Measurements from ENCODE around the gene PTPN12.

The PTPN12 gene

GRCh38 chr7:77664715-77665114, 127.6 kb downstream of the PTPN12 start:
- Histone ChIP-seq H3K27ac (ENCODE audit: low read length) (no peak overlapping the region), H3K36me3 (ENCODE audit: control insufficient read depth in 2 of 2, insufficient read depth in 2 of 2, low read length in 2 of 2) (no peaks in the 10 kb centered on the region), H3K4me3 (ENCODE audit: low read length in 2 of 2) (no peak overlapping the region), H3K27me3 (ENCODE audit: control insufficient read depth in 1 of 2, insufficient read depth in 2 of 2, low read length in 2 of 2) (no peaks in the 10 kb centered on the region), H3K9me3 (ENCODE audit: control insufficient read depth in 2 of 2, low read length in 2 of 2) (no peaks in the 10 kb centered on the region), H3K4me1 (ENCODE audit: control insufficient read depth, insufficient read depth, low read length) (no peaks in the 10 kb centered on the region), H3K9ac (ENCODE audit: low read length in 2 of 2) (no peak overlapping the region)

- H3K4me3 ChIP-seq (ENCODE audit: low read length in 2 of 2) = no peak overlapping the region
- no peak overlapping the region for H3K9ac ChIP-seq (ENCODE audit: low read length in 2 of 2)
- H3K9me3 ChIP-seq (ENCODE audit: control insufficient read depth in 2 of 2, low read length in 2 of 2) = no peaks in the 10 kb centered on the region
Observed at GRCh38 chr7:77665161-77665560, 128.1 kb downstream of the PTPN12 start.

GRCh38 chr7:77667459-77668086, 130.5 kb downstream of the PTPN12 start:
- H3K27ac ChIP-seq (ENCODE audit: low read length) = no peak overlapping the region
- no peak overlapping the region for H3K9ac ChIP-seq (ENCODE audit: low read length in 2 of 2)
- H3K36me3 ChIP-seq (ENCODE audit: control insufficient read depth in 2 of 2, insufficient read depth in 2 of 2, low read length in 2 of 2) = no peaks in the 10 kb centered on the region
- no peaks in the 10 kb centered on the region for H3K4me1 ChIP-seq (ENCODE audit: control insufficient read depth, insufficient read depth, low read length)
- H3K4me3 ChIP-seq (ENCODE audit: low read length in 2 of 2) = no peak overlapping the region
- H3K27me3 ChIP-seq (ENCODE audit: control insufficient read depth in 1 of 2, insufficient read depth in 2 of 2, low read length in 2 of 2) = no peaks in the 10 kb centered on the region
- H3K9me3 ChIP-seq (ENCODE audit: control insufficient read depth in 2 of 2, low read length in 2 of 2) = no peaks in the 10 kb centered on the region

More at GRCh38 chr7:77665161-77665560, 128.1 kb downstream of the PTPN12 start:
- Histone ChIP-seq H3K27ac (ENCODE audit: low read length) (no peak overlapping the region), H3K4me1 (ENCODE audit: control insufficient read depth, insufficient read depth, low read length) (no peaks in the 10 kb centered on the region), H3K36me3 (ENCODE audit: control insufficient read depth in 2 of 2, insufficient read depth in 2 of 2, low read length in 2 of 2) (no peaks in the 10 kb centered on the region), H3K27me3 (ENCODE audit: control insufficient read depth in 1 of 2, insufficient read depth in 2 of 2, low read length in 2 of 2) (no peaks in the 10 kb centered on the region)

DNA sequence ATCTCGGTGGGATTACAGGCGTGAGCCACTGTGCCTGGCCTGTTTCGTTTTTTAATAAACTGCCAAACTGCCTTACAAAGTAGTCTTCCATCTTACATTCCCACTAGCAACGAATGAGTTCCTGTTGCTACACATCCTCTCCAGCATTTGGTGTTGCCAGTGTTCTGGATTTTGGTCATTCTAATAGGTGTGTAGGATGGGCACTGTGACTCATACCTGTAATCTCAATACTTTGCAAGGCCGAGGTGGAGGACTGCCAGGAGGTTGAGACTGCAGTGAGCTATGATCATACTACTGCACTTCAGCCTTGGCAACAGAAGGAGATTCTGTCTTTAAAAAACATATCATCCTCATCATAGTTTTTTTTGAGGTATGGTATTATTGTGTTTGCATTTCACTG, 137.8 kb downstream of the PTPN12 start:
- Histone ChIP-seq H3K27ac (ENCODE audit: low read length) (no peak overlapping the region), H3K4me3 (ENCODE audit: low read length in 2 of 2) (no peak overlapping the region), H3K36me3 (ENCODE audit: control insufficient read depth in 2 of 2, insufficient read depth in 2 of 2, low read length in 2 of 2) (no peaks in the 10 kb centered on the region), H3K27me3 (ENCODE audit: control insufficient read depth in 1 of 2, insufficient read depth in 2 of 2, low read length in 2 of 2) (no peaks in the 10 kb centered on the region), H3K9ac (ENCODE audit: low read length in 2 of 2) (no peak overlapping the region), H3K9me3 (ENCODE audit: control insufficient read depth in 2 of 2, low read length in 2 of 2) (no peaks in the 10 kb centered on the region), H3K4me1 (ENCODE audit: control insufficient read depth, insufficient read depth, low read length) (no peaks in the 10 kb centered on the region)

- no peak overlapping the region for H3K4me3 ChIP-seq (ENCODE audit: low read length in 2 of 2)
Observed at GRCh38 chr7:77679608-77680007, 142.5 kb downstream of the PTPN12 start.

DNA sequence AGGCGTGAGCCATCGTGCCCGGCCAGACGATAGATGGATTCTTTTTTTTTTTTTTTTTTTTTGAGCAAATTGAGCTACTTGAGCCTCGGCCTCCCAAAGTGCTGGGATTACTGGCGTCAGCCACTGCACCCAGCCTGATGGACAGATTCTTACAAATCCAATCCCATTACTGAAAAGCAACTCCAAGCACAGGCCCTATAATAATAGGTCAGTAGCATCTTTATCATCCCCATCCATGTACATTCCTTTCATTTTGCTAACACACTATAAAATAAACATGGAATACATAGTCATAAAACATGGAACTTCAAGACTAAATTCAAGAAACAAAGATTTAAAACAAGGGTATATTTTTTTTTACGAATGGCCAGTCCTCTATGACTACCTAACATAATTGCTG, 143.2 kb downstream of the PTPN12 start:
- H3K9ac ChIP-seq (ENCODE audit: low read length in 2 of 2) = no peak overlapping the region
- H3K36me3 ChIP-seq (ENCODE audit: control insufficient read depth in 2 of 2, insufficient read depth in 2 of 2, low read length in 2 of 2) = peaks cover 0 to 4% of the 10 kb centered on the region in 2 donors
- no peaks in the 10 kb centered on the region for H3K4me1 ChIP-seq (ENCODE audit: control insufficient read depth, insufficient read depth, low read length)
- H3K27ac ChIP-seq (ENCODE audit: low read length) = no peak overlapping the region
- H3K9me3 ChIP-seq (ENCODE audit: control insufficient read depth in 2 of 2, low read length in 2 of 2) = no peaks in the 10 kb centered on the region
- H3K27me3 ChIP-seq (ENCODE audit: control insufficient read depth in 1 of 2, insufficient read depth in 2 of 2, low read length in 2 of 2) = no peaks in the 10 kb centered on the region
- H3K4me3 ChIP-seq (ENCODE audit: low read length in 2 of 2) = no peak overlapping the region

More at GRCh38 chr7:77679608-77680007, 142.5 kb downstream of the PTPN12 start:
- H3K4me1 ChIP-seq (ENCODE audit: control insufficient read depth, insufficient read depth, low read length) = no peaks in the 10 kb centered on the region
- no peak overlapping the region for H3K27ac ChIP-seq (ENCODE audit: low read length)
- peaks cover 0 to 4% of the 10 kb centered on the region in 2 donors for H3K36me3 ChIP-seq (ENCODE audit: control insufficient read depth in 2 of 2, insufficient read depth in 2 of 2, low read length in 2 of 2)
- H3K9me3 ChIP-seq (ENCODE audit: control insufficient read depth in 2 of 2, low read length in 2 of 2) = no peaks in the 10 kb centered on the region
- no peaks in the 10 kb centered on the region for H3K27me3 ChIP-seq (ENCODE audit: control insufficient read depth in 1 of 2, insufficient read depth in 2 of 2, low read length in 2 of 2)
- H3K9ac ChIP-seq (ENCODE audit: low read length in 2 of 2) = no peak overlapping the region

GRCh38 chr7:77684030-77684429, 146.9 kb downstream of the PTPN12 start:
- H3K4me3 ChIP-seq (ENCODE audit: low read length in 2 of 2) = no peak overlapping the region
- peaks cover 0 to 4% of the 10 kb centered on the region in 2 donors for H3K36me3 ChIP-seq (ENCODE audit: control insufficient read depth in 2 of 2, insufficient read depth in 2 of 2, low read length in 2 of 2)
- H3K27me3 ChIP-seq (ENCODE audit: control insufficient read depth in 1 of 2, insufficient read depth in 2 of 2, low read length in 2 of 2) = no peaks in the 10 kb centered on the region
- H3K4me1 ChIP-seq (ENCODE audit: control insufficient read depth, insufficient read depth, low read length) = no peaks in the 10 kb centered on the region
- H3K27ac ChIP-seq (ENCODE audit: low read length) = no peak overlapping the region
- H3K9me3 ChIP-seq (ENCODE audit: control insufficient read depth in 2 of 2, low read length in 2 of 2) = no peaks in the 10 kb centered on the region
- H3K9ac ChIP-seq (ENCODE audit: low read length in 2 of 2) = no peak overlapping the region

DNA sequence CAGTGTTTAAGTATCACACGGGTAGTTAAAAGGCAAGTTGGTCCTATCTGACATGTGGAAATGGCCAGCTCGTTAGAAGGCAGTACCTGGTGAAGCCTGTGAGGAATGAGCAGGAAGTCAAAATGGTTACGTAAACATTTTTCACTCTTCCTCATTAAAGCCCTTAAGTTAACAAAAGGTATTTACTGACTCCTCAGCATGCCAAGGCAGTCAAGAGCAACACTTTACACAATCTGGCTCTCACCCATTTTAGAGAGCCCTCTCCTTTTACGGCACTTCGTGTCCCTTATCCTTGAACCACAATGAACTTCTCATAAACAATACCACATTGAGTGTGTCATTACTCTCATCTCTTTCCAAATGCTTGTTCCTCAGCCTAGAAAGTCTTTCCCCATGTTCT, 148.1 kb downstream of the PTPN12 start:
- no peaks in the 10 kb centered on the region for H3K9me3 ChIP-seq (ENCODE audit: control insufficient read depth in 2 of 2, low read length in 2 of 2)
- no peaks in the 10 kb centered on the region for H3K4me1 ChIP-seq (ENCODE audit: control insufficient read depth, insufficient read depth, low read length)
- H3K4me3 ChIP-seq (ENCODE audit: low read length in 2 of 2) = no peak overlapping the region
- H3K36me3 ChIP-seq (ENCODE audit: control insufficient read depth in 2 of 2, insufficient read depth in 2 of 2, low read length in 2 of 2) = peaks cover 0 to 4% of the 10 kb centered on the region in 2 donors
- H3K27ac ChIP-seq (ENCODE audit: low read length) = no peak overlapping the region
- H3K27me3 ChIP-seq (ENCODE audit: control insufficient read depth in 1 of 2, insufficient read depth in 2 of 2, low read length in 2 of 2) = no peaks in the 10 kb centered on the region
- H3K9ac ChIP-seq (ENCODE audit: low read length in 2 of 2) = no peak overlapping the region

- Histone ChIP-seq H3K9me3 (ENCODE audit: control insufficient read depth in 2 of 2, low read length in 2 of 2) (no peaks in the 10 kb centered on the region), H3K27me3 (ENCODE audit: control insufficient read depth in 1 of 2, insufficient read depth in 2 of 2, low read length in 2 of 2) (no peaks in the 10 kb centered on the region), H3K27ac (ENCODE audit: low read length) (no peak overlapping the region), H3K9ac (ENCODE audit: low read length in 2 of 2) (no peak overlapping the region), H3K36me3 (ENCODE audit: control insufficient read depth in 2 of 2, insufficient read depth in 2 of 2, low read length in 2 of 2) (peaks cover 0 to 4% of the 10 kb centered on the region in 2 donors), H3K4me1 (ENCODE audit: control insufficient read depth, insufficient read depth, low read length) (peaks cover 2% of the 10 kb centered on the region), H3K4me3 (ENCODE audit: low read length in 2 of 2) (no peak overlapping the region)
Observed at GRCh38 chr7:77687100-77687746, 150.1 kb downstream of the PTPN12 start.

DNA sequence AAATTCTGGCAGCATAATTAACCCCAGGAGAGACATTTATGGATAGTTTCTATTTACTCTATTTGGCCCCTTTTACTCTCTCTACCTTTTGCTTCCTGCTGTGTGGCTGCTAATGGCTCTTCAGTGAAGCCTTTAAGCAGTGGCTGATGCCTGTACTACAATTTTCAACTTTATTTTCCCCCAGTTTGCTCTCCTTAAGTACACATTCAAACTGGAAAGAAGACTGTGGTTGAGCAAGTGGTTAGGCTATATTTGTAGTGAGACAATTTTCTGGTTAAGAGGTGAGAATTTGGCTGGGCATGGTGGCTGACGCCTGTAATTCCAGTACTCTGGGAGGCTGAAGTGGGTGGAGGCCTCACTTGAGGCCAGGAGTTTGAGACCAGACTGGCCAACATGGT, 150.7 kb downstream of the PTPN12 start:
- Histone ChIP-seq H3K4me3 (ENCODE audit: low read length in 2 of 2) (no peak overlapping the region), H3K9me3 (ENCODE audit: control insufficient read depth in 2 of 2, low read length in 2 of 2) (no peaks in the 10 kb centered on the region), H3K4me1 (ENCODE audit: control insufficient read depth, insufficient read depth, low read length) (peaks cover 2% of the 10 kb centered on the region), H3K27me3 (ENCODE audit: control insufficient read depth in 1 of 2, insufficient read depth in 2 of 2, low read length in 2 of 2) (no peaks in the 10 kb centered on the region), H3K36me3 (ENCODE audit: control insufficient read depth in 2 of 2, insufficient read depth in 2 of 2, low read length in 2 of 2) (peaks cover 0 to 3% of the 10 kb centered on the region in 2 donors), H3K9ac (ENCODE audit: low read length in 2 of 2) (no peak overlapping the region), H3K27ac (ENCODE audit: low read length) (no peak overlapping the region)

Measured in stomach smooth muscle (tissue), 2 donors.